NCI-H128 (cell line): ENCODE measurements around the gene VPS33B.
A peak's percentile ranks its signal among the peaks of the same experiment; 100 is the strongest.

Experiments
- DNase-seq: peaks from one replicate; lab custom pipeline; 2025; ENCODE audit not compliant: unreplicated experiment; lab: John Stamatoyannopoulos, UW

VPS33B gene

DNA sequence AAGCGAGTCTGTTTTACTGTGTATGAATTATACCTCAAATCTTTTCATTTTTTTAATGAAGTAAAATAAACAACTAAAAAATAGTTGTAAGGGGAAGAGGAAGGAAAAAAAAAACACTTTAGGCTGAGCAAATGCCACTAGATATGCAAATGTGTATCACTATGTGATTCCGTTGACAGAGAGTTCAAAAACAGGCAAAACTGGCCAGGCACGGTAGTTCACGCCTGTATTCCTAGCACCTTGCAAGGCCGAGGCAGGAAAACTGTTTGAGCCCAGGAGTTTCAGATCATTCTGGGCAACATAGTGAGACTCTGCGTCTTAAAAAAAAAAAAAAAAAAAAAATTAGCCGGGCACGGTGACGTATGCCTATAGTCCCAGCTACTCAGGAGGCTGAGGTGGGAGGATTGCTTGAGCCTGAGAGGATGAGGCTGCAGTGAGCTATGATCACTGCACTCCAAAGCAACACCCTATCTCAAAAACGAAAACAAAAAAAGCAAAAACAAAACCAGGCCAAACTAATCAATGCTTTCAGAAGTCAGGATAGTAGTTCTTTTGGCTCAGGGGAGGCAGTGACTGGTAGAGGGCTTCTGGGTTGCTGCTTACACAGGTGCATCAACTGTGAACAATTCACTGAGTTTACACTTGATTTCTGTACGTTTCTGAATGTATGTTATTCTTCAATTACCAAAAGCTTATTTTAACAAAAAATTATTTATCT, 35.4 kb downstream of the VPS33B start:
- no peak for DNase-seq

DNA sequence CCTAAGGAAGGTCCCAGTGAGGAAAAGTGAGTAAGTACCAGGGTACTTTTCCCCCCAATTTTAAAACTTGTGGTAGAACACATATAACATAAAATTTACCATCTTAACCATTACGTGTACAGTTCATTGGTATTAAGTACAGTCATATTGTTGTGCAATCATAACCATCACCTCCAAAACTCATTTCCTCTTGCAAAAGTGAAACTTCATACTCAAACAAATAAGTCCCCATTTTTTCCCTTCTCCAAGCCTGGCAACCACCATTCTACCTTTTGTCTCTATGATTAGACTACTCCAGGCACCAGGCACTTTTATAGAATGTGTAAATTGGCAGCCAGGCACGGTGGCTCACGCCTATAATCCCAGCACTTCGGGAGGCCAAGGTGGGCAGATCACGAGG, 40.3 kb downstream of the VPS33B start:
- no peak for DNase-seq

DNA sequence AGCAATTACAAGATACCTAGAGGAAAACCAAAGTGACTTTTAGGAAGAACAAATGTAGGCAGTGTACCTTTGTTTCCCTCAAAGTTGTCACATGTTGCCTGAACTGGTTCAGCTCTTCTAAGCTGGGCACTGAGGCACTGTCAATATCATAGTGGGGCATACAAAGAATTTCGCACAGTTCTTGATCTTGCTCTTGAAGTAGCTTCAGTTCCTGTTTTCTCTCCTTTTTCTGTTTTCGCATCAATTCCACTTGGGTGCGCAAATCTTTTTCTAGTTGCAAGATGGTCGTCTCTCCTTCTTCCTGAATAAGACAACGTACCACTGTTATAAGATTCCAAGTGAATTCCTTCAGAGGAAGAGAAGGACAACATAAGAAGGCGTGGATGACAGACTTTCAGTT, 40.7 kb downstream of the VPS33B start:
- no peak for DNase-seq

DNA sequence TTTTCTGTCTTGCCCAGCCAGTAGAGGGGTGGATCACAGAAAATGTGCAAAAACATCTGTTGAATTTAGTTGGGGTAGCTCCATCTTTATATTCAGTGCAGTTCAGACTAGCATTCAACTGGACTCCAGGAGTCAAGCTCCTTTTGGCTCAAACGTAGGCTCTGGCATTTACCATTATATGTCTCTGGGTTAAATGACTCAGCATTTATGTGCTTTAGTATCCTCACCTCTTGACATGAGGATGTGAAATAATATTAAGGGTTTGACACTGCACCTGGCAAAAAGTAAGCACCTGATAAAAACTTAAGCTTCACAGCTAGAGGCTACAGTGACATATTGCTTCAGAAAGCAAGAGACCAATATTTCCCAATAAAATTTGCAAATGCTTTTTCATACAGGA, 42.8 kb downstream of the VPS33B start:
- no peak for DNase-seq

DNA sequence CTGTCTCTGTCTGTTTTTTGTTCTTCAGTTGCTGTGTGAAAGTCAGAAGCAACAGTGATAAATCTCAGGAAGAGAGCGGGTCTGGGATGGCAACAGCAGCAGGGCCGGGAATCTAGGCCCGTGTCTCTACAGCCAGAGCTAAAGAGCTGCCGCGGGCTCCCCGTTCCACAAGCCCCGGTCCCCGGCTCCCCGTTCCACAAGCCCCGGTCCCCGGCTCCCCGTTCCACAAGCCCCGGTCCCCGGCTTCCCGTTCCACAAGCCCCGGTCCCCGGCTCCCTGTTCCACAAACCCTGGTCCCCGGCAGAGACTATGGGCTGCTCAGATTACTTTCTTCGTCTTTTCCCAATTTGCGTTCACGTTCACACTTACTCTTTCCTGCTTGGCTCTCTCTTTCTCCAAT, 48.2 kb downstream of the VPS33B start:
- DNase-seq = no peak

DNA sequence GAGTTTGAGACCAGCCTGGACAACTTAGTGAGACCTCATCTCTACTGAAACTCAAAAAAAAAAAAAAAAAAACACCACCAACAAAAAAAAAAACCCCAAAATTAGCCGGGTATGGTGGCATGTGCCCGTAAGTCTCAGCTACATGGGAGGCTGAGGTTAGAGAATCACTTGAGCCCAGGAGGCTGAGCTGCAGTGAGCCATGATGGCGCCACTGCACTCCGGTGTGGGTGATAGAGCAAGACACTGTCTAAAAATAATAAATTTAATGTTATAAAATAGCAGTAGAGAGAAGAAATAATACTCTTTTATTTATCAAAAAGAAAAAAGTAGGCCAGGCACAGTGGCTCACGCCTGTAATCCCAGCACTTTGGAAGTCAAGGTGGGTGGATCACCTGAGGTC, 50.3 kb downstream of the VPS33B start:
- no peak for DNase-seq

DNA sequence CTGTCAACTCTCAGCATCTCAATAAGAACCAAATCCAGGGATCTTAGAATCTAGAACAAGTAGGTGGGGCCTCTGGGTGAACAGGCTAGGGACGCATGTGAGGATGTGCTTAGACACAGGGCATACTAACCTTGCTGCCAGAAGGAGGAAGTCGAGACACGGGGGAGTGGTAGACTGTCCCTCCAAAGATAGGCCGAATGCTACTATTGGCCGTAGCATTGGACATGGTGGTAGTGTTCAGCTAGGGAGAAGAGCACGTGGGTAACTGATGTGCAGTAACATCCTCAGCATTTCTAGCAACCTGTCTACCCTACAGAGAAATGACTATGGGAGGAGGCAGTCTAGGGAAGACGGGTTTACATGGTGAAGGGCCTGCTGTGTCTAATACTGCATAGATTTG, 52.1 kb downstream of the VPS33B start:
- no peak for DNase-seq

DNA sequence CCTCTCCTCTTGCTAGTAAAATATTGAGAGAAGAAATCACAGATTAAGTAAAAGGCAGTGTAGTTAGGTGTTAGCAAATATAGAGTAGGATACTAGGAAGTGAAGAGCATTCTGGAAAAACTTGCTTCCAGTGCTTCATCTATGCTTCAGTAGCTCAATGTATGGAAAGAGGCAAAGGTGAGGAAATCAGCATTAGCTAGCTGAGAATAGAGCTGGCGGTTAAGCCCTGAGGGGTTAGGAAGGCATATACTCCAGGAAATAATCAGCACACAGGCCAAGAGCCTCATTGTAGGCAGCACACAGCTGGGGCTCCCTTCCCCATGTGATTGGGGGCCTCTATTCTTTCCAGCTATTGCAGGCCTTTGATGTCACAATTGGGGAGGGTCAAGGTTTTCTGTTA, 54.0 kb downstream of the VPS33B start:
- DNase-seq = no peak

DNA sequence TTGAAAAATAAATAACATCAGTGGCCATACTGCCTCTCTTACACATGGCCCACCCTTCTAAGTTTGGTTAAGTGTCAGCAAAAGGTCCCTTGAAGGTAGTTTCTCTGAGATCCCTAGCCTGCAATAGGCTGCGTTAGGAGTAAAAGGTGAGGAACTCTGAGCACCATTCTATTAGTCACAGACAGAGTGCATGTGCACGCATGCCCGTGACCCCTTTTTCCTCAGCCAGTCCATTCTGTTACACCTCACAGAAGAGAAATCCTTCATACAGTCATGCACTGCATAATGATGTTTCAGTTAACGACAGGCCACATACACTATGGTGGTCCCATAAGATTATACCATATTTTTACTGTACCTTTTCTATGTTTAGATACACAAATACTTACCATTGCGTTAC, 55.2 kb downstream of the VPS33B start:
- DNase-seq = no peak

DNA sequence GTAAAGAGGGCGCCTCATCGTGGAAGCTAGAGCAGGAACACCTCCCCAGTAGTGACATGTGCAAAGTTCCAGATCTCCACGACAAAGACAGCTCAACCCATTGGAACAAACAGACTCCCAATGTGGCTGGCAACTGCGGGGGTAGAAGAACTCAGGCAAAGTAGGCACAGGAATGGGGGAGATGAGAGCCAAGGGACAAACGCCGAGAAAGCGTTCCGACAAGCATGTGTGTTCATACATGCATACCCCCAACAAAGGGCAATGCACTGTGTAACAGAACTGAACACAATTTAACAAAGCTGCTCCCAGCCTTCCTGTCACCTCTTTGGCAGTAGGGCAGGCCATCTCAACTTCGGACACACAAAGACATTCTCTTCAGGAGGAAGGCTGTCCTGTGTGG, 56.1 kb downstream of the VPS33B start:
- DNase-seq = no peak

DNA sequence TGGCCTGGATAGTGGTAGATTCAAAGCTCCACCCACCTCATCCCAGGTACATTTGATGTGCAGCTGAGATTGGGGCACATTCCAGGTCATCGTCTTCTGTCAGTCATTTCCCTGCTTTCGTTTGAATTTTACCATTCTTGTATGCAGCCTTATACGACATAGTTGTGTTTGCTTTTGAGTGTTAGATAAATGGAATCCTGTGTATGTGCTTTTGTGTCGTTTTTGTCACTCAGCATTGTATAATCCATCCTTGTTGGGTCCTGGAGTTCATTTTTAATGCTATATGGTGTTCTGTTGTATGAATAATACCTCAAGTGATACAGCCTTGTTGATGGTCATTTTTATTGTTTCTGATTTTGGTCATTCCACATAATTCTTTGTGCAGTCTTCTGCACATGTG, 60.4 kb downstream of the VPS33B start:
- no peak for DNase-seq

DNA sequence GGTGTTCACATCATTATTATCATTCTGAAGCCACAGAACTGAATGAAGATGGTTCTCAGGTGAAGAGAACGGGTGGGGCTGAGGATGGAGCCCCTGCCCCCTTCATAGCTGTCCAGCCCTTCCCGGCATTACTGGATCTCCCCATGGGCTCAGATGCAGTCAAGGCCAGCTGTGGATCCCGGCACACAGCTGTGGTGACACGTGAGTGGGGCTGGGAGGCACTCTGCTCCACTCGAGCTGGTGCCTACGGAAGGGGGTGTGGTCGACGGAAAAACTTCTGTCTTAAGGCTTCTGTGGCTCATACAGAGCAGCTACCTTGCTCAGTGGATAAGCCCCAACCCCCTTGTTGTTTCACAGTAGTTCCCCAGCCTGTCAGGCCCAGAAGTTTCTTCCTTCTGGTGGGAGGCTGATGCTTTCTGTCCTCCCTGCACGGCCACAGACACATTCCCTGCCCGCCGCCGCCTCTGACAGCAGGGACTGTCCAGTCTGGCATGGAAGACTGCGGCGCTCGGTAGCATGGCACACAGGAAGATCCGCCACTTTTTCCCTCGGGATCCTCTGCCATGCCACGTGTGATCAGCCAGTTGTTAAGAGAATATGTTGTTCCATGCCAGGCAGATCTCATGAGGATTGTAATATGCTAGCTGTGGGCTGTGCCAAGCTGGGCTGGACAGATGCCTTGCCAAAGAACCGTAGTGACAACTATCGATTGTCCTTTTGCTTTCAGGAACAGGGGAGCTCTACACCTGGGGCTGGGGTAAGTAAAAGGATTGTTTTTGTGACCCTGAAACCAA, 61.9 kb downstream of the VPS33B start:
- no peak for DNase-seq

DNA sequence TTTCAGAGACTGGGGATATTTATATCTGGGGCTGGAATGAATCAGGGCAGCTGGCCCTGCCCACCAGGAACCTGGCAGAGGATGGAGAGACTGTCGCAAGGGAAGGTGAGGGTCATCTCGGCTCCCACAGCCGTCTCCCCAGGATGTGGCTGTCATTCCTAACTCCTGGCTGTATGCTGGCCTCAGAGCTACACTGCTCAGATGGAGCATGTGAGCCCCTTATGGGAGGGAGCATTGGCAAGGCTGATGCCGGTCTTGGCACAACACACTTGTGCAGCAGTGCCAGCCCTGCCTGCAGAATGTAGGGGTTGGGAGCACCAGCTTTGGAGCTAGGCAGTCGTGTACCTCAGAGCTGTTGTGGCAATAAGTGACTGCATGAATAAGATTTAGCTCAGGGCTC, 62.5 kb downstream of the VPS33B start:
- no peak for DNase-seq

DNA sequence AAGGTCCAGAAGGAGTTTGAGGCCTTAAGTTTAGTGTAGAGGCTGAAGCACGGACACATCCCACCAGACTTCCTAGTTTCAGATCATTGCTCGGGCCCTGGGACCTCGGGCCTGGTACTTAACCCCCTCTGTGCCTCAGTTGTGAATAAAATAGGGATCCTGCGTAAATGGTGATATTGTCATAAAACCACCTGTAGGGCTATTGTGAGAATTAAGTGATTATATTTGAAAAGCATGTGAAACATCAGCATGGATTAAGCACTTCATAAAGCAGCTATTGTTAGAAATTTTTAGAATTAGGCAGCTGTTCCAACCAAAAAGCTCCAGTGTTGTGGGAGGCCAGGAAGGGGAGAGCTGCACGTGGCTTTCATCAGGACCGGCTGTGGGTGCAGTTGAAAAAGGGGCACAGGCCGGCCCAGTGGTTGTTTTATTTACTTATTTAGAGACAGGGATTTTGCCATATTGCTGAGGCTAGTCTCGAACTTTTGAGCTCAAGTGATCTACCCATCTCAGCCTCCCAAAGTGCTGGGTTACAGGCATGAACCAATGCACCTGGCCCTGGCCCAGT, 63.3 kb downstream of the VPS33B start:
- DNase-seq = no peak

DNA sequence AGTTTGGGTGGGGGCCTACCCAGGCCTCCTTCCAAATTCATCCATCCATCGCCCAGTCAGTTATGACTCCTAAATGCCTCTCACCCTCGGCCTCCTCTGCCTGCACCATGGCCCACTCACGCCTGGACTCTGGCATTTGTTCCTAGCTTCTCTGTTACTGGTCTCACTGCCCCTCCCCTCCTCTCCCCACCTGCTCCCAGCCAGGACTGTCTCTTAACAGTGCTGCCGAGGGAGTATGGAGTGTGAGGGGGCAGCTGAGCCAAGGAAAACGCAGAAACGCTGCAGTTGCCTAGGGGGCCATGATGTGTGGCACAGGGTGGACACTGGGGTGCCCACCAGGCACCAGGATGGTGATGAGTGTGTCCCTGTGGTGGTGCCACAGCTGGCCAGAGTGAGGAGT, 64.6 kb downstream of the VPS33B start:
- DNase-seq = no peak

DNA sequence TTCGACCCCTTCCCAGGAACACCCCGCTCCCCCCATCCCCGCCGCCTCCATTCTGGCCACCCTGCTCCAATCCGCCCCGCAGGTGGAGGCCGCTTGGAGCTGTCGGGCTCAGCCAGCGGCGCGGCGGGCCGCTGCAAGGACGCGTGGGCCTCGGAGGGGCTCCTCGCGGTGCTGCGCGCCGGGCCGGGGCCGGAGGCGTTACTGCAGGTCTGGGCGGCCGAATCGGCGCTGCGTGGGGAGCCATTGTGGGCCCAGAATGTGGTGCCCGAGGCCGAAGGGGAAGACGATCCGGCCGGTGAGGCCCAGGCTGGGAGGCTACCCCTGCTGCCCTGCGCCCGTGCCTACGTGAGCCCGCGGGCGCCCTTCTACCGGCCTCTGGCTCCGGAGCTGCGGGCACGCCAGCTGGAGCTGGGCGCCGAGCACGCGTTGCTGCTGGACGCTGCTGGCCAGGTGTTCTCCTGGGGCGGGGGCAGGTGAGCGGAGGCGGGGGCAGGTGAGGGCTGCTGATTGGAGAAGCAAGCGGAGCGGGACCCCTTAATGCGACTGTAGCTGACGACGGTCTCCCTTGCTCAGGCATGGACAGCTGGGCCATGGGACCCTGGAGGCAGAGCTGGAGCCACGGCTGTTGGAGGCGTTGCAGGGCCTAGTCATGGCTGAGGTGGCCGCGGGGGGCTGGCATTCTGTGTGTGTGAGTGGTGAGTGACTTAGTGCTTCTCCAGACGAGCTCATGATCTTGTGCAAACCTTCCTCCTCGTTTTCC, 65.2 kb downstream of the VPS33B start:
- DNase-seq = no peak

DNA sequence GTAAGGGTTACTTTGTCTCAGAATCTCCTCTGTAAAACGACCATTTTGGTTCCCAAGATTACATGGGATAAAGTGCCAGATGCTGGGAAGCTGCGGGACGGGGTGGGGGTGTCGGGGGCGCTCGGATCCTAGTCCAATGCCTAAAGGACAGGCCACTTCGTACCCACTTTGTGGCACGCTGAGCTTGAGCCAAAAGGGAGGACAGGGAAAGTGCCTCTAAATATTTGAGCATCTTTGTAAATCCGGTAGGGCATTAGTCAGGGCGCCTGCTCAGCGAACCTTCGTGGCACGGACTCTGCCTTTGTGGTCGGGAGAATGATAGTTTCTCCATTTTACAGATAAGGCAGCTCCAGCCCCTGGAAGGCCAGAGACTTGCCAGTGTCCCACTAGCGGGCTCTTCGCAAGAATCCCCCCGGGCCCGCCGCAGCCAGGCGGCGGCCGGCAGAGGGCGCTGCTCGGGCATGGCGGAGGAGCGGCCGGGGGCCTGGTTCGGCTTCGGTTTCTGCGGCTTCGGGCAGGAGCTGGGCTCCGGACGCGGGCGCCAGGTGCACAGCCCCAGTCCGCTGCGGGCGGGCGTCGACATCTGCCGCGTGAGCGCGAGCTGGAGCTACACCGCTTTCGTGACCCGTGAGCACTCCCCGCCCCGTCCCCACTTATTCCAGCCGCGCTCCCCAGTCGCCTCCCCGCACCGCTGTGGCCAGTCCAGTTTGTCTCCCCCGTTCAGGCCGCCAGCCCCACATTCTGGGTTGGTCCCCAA, 65.9 kb downstream of the VPS33B start:
- DNase-seq = peak; percentile 66

DNA sequence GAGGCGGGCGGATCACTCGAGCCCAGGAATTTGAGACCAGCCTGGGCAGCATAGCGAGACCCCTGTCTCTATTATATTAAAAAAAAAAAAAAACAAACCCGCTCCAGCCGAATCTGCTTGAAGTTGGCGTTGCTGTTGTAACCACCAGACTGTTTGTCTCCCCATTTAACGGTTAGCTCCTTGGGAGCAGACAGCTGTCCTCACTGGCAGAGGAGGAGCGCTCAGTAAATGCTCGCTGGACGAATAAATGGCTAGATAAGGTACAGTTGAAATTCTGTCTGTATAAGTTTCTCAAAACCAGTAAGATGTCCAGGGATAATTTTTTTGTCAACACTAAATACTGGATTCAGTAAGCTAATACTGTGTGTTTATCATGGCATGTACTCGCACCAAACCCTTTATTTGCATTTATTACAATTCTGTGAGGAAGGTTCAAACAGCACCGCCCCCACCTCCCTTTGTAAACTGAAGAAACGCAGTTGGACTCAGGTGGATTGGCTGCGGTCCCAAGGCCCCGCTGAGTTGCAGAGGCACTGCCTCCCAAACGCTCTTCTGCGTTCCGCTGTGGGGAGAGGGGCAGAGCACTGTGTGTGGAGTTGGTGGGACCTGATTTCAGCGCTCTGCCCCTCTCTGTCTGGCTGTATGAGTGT, 66.6 kb downstream of the VPS33B start:
- no peak for DNase-seq

DNA sequence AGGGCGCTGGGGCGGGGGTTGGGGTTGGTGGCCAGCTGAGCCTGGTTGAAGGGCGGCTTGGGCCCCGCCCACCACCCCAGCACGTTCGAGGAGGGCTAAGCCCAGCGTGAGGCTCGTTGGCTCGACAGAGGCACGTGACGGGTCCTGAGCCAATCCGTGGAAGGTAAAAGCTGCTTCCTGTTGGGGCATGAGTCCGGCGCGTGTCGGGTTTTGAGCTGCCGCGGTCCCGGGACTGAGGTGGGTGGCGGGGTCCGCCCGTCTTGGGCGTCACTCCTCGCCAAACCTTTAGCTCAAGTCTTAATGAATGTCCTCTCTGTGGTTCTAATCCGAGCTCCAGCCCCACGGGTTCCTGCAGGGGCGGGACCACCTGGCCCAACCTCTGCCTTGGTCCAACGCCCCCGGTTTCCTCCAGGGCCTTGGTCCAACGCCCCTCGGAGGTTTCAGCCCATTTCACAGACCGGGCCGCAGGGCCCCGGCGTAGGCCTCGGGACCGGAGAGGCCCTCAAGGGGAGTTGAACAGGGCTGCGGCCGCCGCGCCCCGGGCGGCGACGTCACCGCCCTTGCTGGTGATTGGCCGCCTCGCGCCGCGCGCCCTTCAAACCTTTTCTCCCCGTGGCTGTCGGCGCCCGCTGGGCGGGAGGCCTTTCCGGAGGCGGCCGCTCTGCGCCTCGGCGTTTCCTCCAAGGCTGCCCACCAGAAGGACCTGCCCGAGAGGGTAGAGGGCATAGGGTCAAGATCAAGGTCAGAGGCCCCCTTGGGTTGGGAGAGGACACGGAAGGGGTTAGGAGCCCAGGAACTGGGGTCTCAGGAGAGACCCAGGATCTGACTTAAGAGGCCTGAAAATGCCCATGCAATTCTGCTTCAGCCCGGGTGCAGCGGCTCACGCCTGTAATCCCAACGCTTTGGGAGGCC, 67.4 kb downstream of the VPS33B start, which contains the start of gene RCCD1:
Gene RCCD1, plus strand, starts transcription at position 173 of the 912 bp plus-strand sequence. CDS start 1,851 bp downstream, outside the sequence.
- no peak for DNase-seq
